Esophagus squamous epithelium (tissue), 5 donors: ENCODE measurements around the gene APP. TPM values are rescaled to one million over a fixed set of nuclear protein-coding genes. Genes with fewer than 3 reads are reported as not detected.

Experiments
- DNase-seq: peaks from one replicate; lab custom pipeline; 2025; lab: John Stamatoyannopoulos, UW
- H3K27ac ChIP-seq, 4 donors: fragments of 200-600 bp; sonication (generic); one replicate each; pipeline ENCODE4 v1.5.1; 2016 to 2019; ENCODE audit warnings: mild to moderate bottlenecking in 1 of 4
- H3K27me3 ChIP-seq, 4 donors: fragments of 200-600 bp; sonication (generic); 1 replicate in 3 of 4; 2 replicates in 1 of 4; pipeline versions ENCODE4 v1.5.1 to v1.6.0; 2017 to 2021; ENCODE audit warnings: antibody characterized with exemption in 1 of 4
- H3K36me3 ChIP-seq, 3 donors: fragments of 200-600 bp; sonication (generic); one replicate each; pipeline ENCODE4 v1.5.1; 2016 to 2019
- H3K4me1 ChIP-seq, 3 donors: fragments of 200-600 bp; sonication (generic); one replicate each; pipeline ENCODE4 v1.5.1; 2017 to 2019
- H3K4me3 ChIP-seq, 4 donors: fragments of 200-600 bp; sonication (generic); 1 replicate in 3 of 4; 2 replicates in 1 of 4; pipeline ENCODE4 v1.5.1; 2016 to 2019; ENCODE audit warnings: mild to moderate bottlenecking in 2 of 4, moderate library complexity in 1 of 4
- H3K9me3 ChIP-seq, 3 donors: fragments of 200-600 bp; sonication (generic); one replicate each; pipeline ENCODE4 v1.5.1; 2016 to 2019
- CTCF ChIP-seq, 6 experiments: fragments of 450-650 bp in 4 of 6; fragments of 200-600 bp in 2 of 6; sonication (generic) in 2 of 6; IDR thresholded peaks; one replicate each; pipeline ENCODE4 v1.5.1; 2016 to 2019; ENCODE audit warnings: antibody characterized with exemption in 6 of 6, mild to moderate bottlenecking in 4 of 6, moderate library complexity in 4 of 6
- POLR2A ChIP-seq, 4 donors: fragments of 450-650 bp; IDR thresholded peaks; one replicate each; pipeline ENCODE4 v1.6.1; 2017; ENCODE audit warnings: antibody characterized with exemption in 4 of 4, mild to moderate bottlenecking in 4 of 4, moderate library complexity in 3 of 4
- WGBS, 2 donors: methylation state at CpG; one replicate each; pipeline ENCODE4 v1.1.5; 2018; 5-methylcytosine and 5-hydroxymethylcytosine counted together
- intact Hi-C: fragments of 100-400 bp; cut with DNase I; formaldehyde crosslinking; loops from one replicate; pipeline ENCODE4 v1.15.0; 2022
- total RNA-seq, 4 donors: library from RNA; depleted of rRNA; stranded (reverse); fragments of >200 nt; gene quantifications; one replicate each; pipeline ENCODE4 v1.1.0, GENCODE V29; 2016
- donor health status: DM: yes; HTN: yes; CAD: no.

The APP gene
- total RNA-seq, 4 donors from 2014 or later = 58.2 to 277 (median 183) TPM

DNA sequence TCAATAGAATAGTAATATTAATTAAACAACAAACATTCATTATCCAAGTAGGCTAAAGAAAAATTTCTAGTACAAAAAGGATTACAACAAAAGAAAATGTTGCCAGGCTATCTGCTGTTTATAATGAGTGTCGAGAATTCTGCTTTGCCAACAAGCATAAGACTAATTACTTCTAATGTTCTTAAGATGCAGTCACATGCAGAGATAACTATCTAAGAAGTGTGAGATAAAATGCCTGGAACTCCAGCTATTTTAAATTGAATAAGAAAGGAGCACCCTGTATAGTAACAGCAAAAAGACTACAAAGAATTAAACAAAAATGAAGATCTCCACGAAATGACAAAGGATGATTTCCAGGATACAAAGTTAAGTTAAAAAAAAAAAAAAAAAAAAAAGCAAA, 59.9 kb downstream of the APP start:
- WGBS, 2 donors = 54 to 55% methylated on average over 2 of the region's 2 CpGs
- Histone ChIP-seq H3K9me3 (no peaks in the 10 kb centered on the region), H3K27me3 (no peaks in the 10 kb centered on the region), H3K36me3 (peaks cover 0 to 46% (median 0%) of the 10 kb centered on the region in 3 donors), H3K4me3 (no peak overlapping the region), H3K27ac (no peak overlapping the region), H3K4me1 (peaks cover 0 to 7% (median 3%) of the 10 kb centered on the region in 3 donors)
- no peak for DNase-seq
- intact Hi-C loops = no loop called here
- no peak for TF ChIP-seq POLR2A (IDR thresholded peaks at IDR 0.05)
- TF ChIP-seq CTCF (IDR thresholded peaks at IDR 0.05) = no peak

GRCh38 chr21:26107429-26107828, 63.1 kb downstream of the APP start:
- no peak overlapping the region for H3K27ac ChIP-seq
- no peak for DNase-seq
- no peak overlapping the region for H3K4me3 ChIP-seq
- H3K27me3 ChIP-seq = no peaks in the 10 kb centered on the region
- TF ChIP-seq CTCF (IDR thresholded peaks at IDR 0.05) = no peak
- no peak for TF ChIP-seq POLR2A (IDR thresholded peaks at IDR 0.05)
- peaks cover 0 to 52% (median 0%) of the 10 kb centered on the region in 3 donors for H3K36me3 ChIP-seq
- WGBS, 2 donors = 83 to 85% methylated on average over 4 of the region's 4 CpGs
- intact Hi-C loops = no loop called here
- peaks cover 0 to 5% (median 0%) of the 10 kb centered on the region in 3 donors for H3K4me1 ChIP-seq
- H3K9me3 ChIP-seq = no peaks in the 10 kb centered on the region

- intact Hi-C loops = no loop called here
- Histone ChIP-seq H3K27me3 (no peaks in the 10 kb centered on the region), H3K36me3 (peaks cover 0 to 49% (median 0%) of the 10 kb centered on the region in 3 donors), H3K9me3 (no peaks in the 10 kb centered on the region), H3K4me1 (peaks cover 0 to 5% (median 0%) of the 10 kb centered on the region in 3 donors), H3K4me3 (no peak overlapping the region), H3K27ac (no peak overlapping the region)
- no peak for DNase-seq
- 81 to 85% methylated on average over 7 of the region's 7 CpGs for WGBS, 2 donors
- no peak for TF ChIP-seq POLR2A (IDR thresholded peaks at IDR 0.05)
- TF ChIP-seq CTCF (IDR thresholded peaks at IDR 0.05) = no peak
Observed at GRCh38 chr21:26106562-26106961, 64.0 kb downstream of the APP start.

- Histone ChIP-seq H3K4me1 (peaks cover 0 to 6% (median 0%) of the 10 kb centered on the region in 3 donors), H3K36me3 (peaks cover 0 to 43% (median 0%) of the 10 kb centered on the region in 3 donors), H3K9me3 (no peaks in the 10 kb centered on the region), H3K27me3 (no peaks in the 10 kb centered on the region), H3K27ac (no peak overlapping the region), H3K4me3 (no peak overlapping the region)
- intact Hi-C loops = no loop called here
- 65 to 82% methylated on average over 4 of the region's 5 CpGs for WGBS, 2 donors
- DNase-seq = no peak
- TF ChIP-seq CTCF (IDR thresholded peaks at IDR 0.05) (no peak), POLR2A (IDR thresholded peaks at IDR 0.05) (no peak)
Observed at GRCh38 chr21:26105819-26106218, 64.8 kb downstream of the APP start.

- WGBS, 2 donors = 29 to 46% methylated on average over 2 of the region's 2 CpGs
- intact Hi-C loops = no loop called here
- Histone ChIP-seq H3K4me1 (peaks cover 0 to 39% (median 3%) of the 10 kb centered on the region in 3 donors), H3K27me3 (no peaks in the 10 kb centered on the region), H3K27ac (no peak overlapping the region), H3K9me3 (no peaks in the 10 kb centered on the region), H3K4me3 (no peak overlapping the region), H3K36me3 (peaks cover 0 to 9% (median 0%) of the 10 kb centered on the region in 3 donors)
- no peak for TF ChIP-seq POLR2A (IDR thresholded peaks at IDR 0.05)
- TF ChIP-seq CTCF (IDR thresholded peaks at IDR 0.05) = no peak
- DNase-seq = no peak
Observed at GRCh38 chr21:26100573-26100972, 70.0 kb downstream of the APP start.
